ENCODE data around the gene IQSEC3.

- TF ChIP-seq CTCF (IDR thresholded peaks at IDR 0.05; ENCODE audit: low read depth, low read length) (no peak), EZH2phosphoT487 (IDR thresholded peaks at IDR 0.05; ENCODE audit: low read depth) (no peak)
Observed at GRCh38 chr12:210277-211141, 143.9 kb downstream of the IQSEC3 start.

Measured in OCI-LY3 (cell line).